ENCODE measurements around the gene FOLH1. TPM values are rescaled to one million over a fixed set of nuclear protein-coding genes. Genes with fewer than 3 reads are reported as not detected.
A peak's percentile ranks its signal among the peaks of the same experiment; 100 is the strongest.
"Not testable (repeated sequence)": the region's sequence is repeated elsewhere in the genome, so short reads cannot be mapped to it uniquely, and the experiment has no call there.

The FOLH1 gene
- total RNA-seq, 1 donor from 2014 or later: 0.36 TPM

DNA sequence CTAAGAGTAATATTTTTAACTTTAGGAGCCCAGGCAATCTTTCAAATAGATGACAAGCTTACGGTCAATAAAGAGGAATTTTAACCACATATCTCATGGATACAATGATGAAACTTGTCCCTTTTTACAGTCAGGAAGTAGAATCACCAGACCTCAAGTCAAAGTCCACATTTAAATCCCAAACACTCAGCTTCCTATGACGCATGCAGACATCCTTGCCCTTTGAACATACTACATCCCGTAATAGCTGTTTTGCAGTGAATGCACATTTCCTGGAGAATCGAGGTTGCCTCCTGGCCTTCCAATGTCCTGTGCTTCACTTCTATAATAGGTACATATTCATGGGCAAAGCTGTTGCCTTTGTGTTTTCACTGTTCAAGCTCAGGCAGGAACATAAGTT is 25.3 kb upstream of the FOLH1 start:
- H3K9me3 ChIP-seq (ENCODE audit: insufficient read depth, low read depth, low read length); H3K4me1 ChIP-seq (ENCODE audit: insufficient read depth, low read length); FAIRE-seq; H3K79me2 ChIP-seq (ENCODE audit: insufficient read depth, low read length); H2AFZ ChIP-seq (ENCODE audit: low read depth, low read length); H4K20me1 ChIP-seq (ENCODE audit: insufficient read depth, low read length); H3K4me2 ChIP-seq (ENCODE audit: low read length); H3K9ac ChIP-seq (ENCODE audit: low read length); H3K4me1 Mint-ChIP-seq (ENCODE audit: low read depth, unreplicated experiment); H3K27me3 ChIP-seq (ENCODE audit: insufficient read depth, low read length); DNase-seq (ENCODE audit: low read depth); H3K27me3 Mint-ChIP-seq (ENCODE audit: low read depth, unreplicated experiment); H3K9me3 Mint-ChIP-seq (ENCODE audit: unreplicated experiment); H3K27ac Mint-ChIP-seq (ENCODE audit: unreplicated experiment); H3K27ac ChIP-seq (ENCODE audit: low read depth, low read length); H3K36me3 ChIP-seq (ENCODE audit: insufficient read depth, low read length); H3K4me3 Mint-ChIP-seq (ENCODE audit: unreplicated experiment); H3K36me3 Mint-ChIP-seq (ENCODE audit: low read depth, unreplicated experiment); H3K4me3 ChIP-seq (ENCODE audit: insufficient read depth, low read depth, low read length): not testable (repeated sequence)

DNA sequence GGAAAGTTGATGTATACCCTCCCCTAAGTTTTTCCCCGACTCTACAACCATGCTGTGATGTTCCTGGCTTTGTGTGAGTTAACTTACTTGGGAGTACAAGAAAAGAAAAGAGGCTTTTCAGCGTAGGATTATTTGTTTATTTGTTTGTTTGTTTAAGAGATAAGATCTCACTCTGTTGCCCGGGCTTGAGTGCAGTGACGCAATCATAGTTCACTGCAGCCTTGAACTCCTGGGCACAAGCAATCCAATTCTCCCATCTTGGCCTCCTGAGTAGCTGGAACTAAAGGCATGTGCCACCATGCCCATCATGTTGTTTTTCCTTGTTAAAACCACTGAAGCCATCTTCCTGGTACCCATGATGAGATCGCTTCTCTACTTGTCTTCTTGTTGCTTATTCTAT is 24.6 kb upstream of the FOLH1 start:
- not testable (repeated sequence) for H3K27me3 ChIP-seq (ENCODE audit: insufficient read depth, low read length); H3K4me3 Mint-ChIP-seq (ENCODE audit: unreplicated experiment)
- peak; percentile 32 for FAIRE-seq

DNA sequence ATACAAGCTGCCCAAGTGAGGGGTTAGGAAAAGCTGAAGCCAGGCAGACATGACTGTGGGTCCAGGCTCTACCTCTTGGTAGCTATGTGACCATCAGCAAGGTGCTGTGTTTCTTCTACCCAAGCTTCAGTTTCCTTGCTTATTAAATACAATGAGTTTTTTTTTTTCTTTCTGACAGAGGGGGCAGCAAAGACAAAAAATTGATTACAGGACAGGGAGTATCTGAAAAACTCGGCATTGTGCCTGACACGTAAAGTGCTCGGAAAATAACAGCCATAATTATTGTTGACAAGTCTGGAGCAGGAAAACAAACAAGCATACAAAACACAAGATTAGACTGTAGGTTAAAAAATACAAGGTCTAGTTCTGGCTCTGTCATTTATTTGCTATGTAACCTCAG is 23.3 kb upstream of the FOLH1 start:
- not testable (repeated sequence) for H3K36me3 Mint-ChIP-seq (ENCODE audit: low read depth, unreplicated experiment); H3K4me1 Mint-ChIP-seq (ENCODE audit: low read depth, unreplicated experiment); DNase-seq (ENCODE audit: low read depth); H4K20me1 ChIP-seq (ENCODE audit: insufficient read depth, low read length); H3K27me3 ChIP-seq (ENCODE audit: insufficient read depth, low read length); H2AFZ ChIP-seq (ENCODE audit: low read depth, low read length); H3K79me2 ChIP-seq (ENCODE audit: insufficient read depth, low read length); H3K36me3 ChIP-seq (ENCODE audit: insufficient read depth, low read length); H3K9ac ChIP-seq (ENCODE audit: low read length); H3K4me3 ChIP-seq (ENCODE audit: insufficient read depth, low read depth, low read length); H3K9me3 ChIP-seq (ENCODE audit: insufficient read depth, low read depth, low read length); H3K27ac Mint-ChIP-seq (ENCODE audit: unreplicated experiment); H3K27ac ChIP-seq (ENCODE audit: low read depth, low read length); H3K4me3 Mint-ChIP-seq (ENCODE audit: unreplicated experiment); H3K4me2 ChIP-seq (ENCODE audit: low read length); FAIRE-seq; H3K27me3 Mint-ChIP-seq (ENCODE audit: low read depth, unreplicated experiment); H3K9me3 Mint-ChIP-seq (ENCODE audit: unreplicated experiment); H3K4me1 ChIP-seq (ENCODE audit: insufficient read depth, low read length)

More for the DNA sequence above, 24.6 kb upstream of the FOLH1 start:
- H3K9ac ChIP-seq (ENCODE audit: low read length); H3K27ac Mint-ChIP-seq (ENCODE audit: unreplicated experiment); H3K4me3 ChIP-seq (ENCODE audit: insufficient read depth, low read depth, low read length); H3K4me2 ChIP-seq (ENCODE audit: low read length); H3K9me3 Mint-ChIP-seq (ENCODE audit: unreplicated experiment); H3K36me3 ChIP-seq (ENCODE audit: insufficient read depth, low read length); H3K9me3 ChIP-seq (ENCODE audit: insufficient read depth, low read depth, low read length); H4K20me1 ChIP-seq (ENCODE audit: insufficient read depth, low read length); DNase-seq (ENCODE audit: low read depth); H3K27ac ChIP-seq (ENCODE audit: low read depth, low read length); H3K4me1 Mint-ChIP-seq (ENCODE audit: low read depth, unreplicated experiment); H3K27me3 Mint-ChIP-seq (ENCODE audit: low read depth, unreplicated experiment); H3K36me3 Mint-ChIP-seq (ENCODE audit: low read depth, unreplicated experiment); H3K4me1 ChIP-seq (ENCODE audit: insufficient read depth, low read length); H3K79me2 ChIP-seq (ENCODE audit: insufficient read depth, low read length); H2AFZ ChIP-seq (ENCODE audit: low read depth, low read length): not testable (repeated sequence)

DNA sequence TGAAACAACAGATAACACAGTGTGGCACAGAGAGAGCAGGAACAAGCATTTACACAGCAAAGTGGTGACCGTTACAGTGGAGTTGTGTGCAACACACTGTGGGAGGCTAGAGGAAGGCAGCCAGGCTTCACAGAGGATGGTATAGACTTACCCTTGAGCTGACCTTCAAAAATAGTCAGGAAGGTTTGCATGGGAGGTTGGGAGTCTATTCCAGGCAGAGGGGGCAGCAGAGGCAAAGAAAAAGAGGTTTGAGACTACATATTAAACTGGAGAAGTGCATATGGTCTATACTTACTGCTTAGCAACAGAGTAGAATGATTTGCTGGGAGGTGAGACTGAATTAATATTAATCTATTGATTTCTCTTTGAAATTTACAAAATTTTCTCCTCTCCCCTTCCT is 22.1 kb upstream of the FOLH1 start:
- H2AFZ ChIP-seq (ENCODE audit: low read depth, low read length); H3K4me1 Mint-ChIP-seq (ENCODE audit: low read depth, unreplicated experiment); H3K9me3 Mint-ChIP-seq (ENCODE audit: unreplicated experiment): not testable (repeated sequence)

DNA sequence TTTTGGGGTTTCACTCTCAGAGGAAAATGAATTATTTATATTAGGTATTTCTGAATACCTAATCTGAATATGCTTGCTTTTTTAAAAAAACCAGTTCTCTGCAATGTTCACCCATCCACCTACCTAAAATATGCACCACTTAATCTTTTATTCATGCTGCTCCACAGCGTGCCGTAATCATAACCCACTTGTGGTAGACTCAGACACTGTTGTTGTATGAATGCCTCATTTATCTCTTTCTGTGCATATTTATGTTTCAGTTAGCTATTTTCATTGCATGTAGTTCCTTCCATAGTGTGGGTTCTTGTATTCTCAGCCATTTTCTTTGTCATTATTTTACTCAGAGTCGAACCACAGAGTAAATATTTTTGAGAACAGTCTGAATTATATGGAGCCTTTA is 21.6 kb upstream of the FOLH1 start:
- H3K27me3 Mint-ChIP-seq (ENCODE audit: low read depth, unreplicated experiment); H2AFZ ChIP-seq (ENCODE audit: low read depth, low read length); H3K27ac Mint-ChIP-seq (ENCODE audit: unreplicated experiment); H3K9me3 ChIP-seq (ENCODE audit: insufficient read depth, low read depth, low read length); DNase-seq (ENCODE audit: low read depth); H3K4me1 ChIP-seq (ENCODE audit: insufficient read depth, low read length); H3K9ac ChIP-seq (ENCODE audit: low read length); H3K4me3 Mint-ChIP-seq (ENCODE audit: unreplicated experiment); H3K36me3 Mint-ChIP-seq (ENCODE audit: low read depth, unreplicated experiment); H3K4me3 ChIP-seq (ENCODE audit: insufficient read depth, low read depth, low read length); H3K4me2 ChIP-seq (ENCODE audit: low read length); H3K27me3 ChIP-seq (ENCODE audit: insufficient read depth, low read length); H3K9me3 Mint-ChIP-seq (ENCODE audit: unreplicated experiment); H3K4me1 Mint-ChIP-seq (ENCODE audit: low read depth, unreplicated experiment); H3K36me3 ChIP-seq (ENCODE audit: insufficient read depth, low read length); H3K79me2 ChIP-seq (ENCODE audit: insufficient read depth, low read length); H4K20me1 ChIP-seq (ENCODE audit: insufficient read depth, low read length); H3K27ac ChIP-seq (ENCODE audit: low read depth, low read length): not testable (repeated sequence)
- FAIRE-seq: peak; percentile 43

More for the DNA sequence above, 22.1 kb upstream of the FOLH1 start:
- not testable (repeated sequence) for H4K20me1 ChIP-seq (ENCODE audit: insufficient read depth, low read length); H3K36me3 Mint-ChIP-seq (ENCODE audit: low read depth, unreplicated experiment); H3K4me1 ChIP-seq (ENCODE audit: insufficient read depth, low read length); H3K9me3 ChIP-seq (ENCODE audit: insufficient read depth, low read depth, low read length); FAIRE-seq; H3K36me3 ChIP-seq (ENCODE audit: insufficient read depth, low read length); H3K9ac ChIP-seq (ENCODE audit: low read length); H3K27me3 Mint-ChIP-seq (ENCODE audit: low read depth, unreplicated experiment); H3K4me2 ChIP-seq (ENCODE audit: low read length); H3K27me3 ChIP-seq (ENCODE audit: insufficient read depth, low read length); H3K4me3 Mint-ChIP-seq (ENCODE audit: unreplicated experiment); H3K4me3 ChIP-seq (ENCODE audit: insufficient read depth, low read depth, low read length); H3K27ac ChIP-seq (ENCODE audit: low read depth, low read length); DNase-seq (ENCODE audit: low read depth); H3K79me2 ChIP-seq (ENCODE audit: insufficient read depth, low read length); H3K27ac Mint-ChIP-seq (ENCODE audit: unreplicated experiment)

DNA sequence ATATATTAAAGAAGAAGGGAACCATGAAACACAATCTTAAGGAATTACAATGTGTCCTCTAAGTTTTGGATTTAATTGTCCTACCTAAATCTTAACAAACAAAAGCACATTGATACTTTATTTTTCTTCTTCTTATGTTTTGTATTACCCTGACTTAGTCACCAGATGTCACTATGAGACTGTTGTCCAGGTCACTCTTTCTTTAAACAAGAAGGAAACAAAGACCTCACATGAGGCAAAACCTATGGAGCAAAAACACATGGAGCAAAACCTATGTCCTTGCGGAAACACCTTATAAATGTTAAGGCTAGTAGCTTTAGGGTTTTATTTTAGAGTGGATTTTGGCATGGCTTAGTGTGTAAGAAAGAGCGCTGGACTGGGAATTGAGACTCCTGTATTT is 20.7 kb upstream of the FOLH1 start:
- not testable (repeated sequence) for H3K9me3 Mint-ChIP-seq (ENCODE audit: unreplicated experiment); H3K27ac ChIP-seq (ENCODE audit: low read depth, low read length)

More for the DNA sequence above, 20.7 kb upstream of the FOLH1 start:
- FAIRE-seq; H3K9me3 ChIP-seq (ENCODE audit: insufficient read depth, low read depth, low read length); H3K4me1 ChIP-seq (ENCODE audit: insufficient read depth, low read length); DNase-seq (ENCODE audit: low read depth); H3K4me1 Mint-ChIP-seq (ENCODE audit: low read depth, unreplicated experiment); H3K27me3 Mint-ChIP-seq (ENCODE audit: low read depth, unreplicated experiment); H3K36me3 ChIP-seq (ENCODE audit: insufficient read depth, low read length); H3K4me2 ChIP-seq (ENCODE audit: low read length); H2AFZ ChIP-seq (ENCODE audit: low read depth, low read length); H3K9ac ChIP-seq (ENCODE audit: low read length); H3K4me3 ChIP-seq (ENCODE audit: insufficient read depth, low read depth, low read length); H3K4me3 Mint-ChIP-seq (ENCODE audit: unreplicated experiment); H3K27ac Mint-ChIP-seq (ENCODE audit: unreplicated experiment); H4K20me1 ChIP-seq (ENCODE audit: insufficient read depth, low read length); H3K79me2 ChIP-seq (ENCODE audit: insufficient read depth, low read length); H3K27me3 ChIP-seq (ENCODE audit: insufficient read depth, low read length); H3K36me3 Mint-ChIP-seq (ENCODE audit: low read depth, unreplicated experiment): not testable (repeated sequence)
